Neural cell (in vitro differentiated cells): ENCODE results near the gene LHFPL2. TPM values are rescaled to one million over a fixed set of nuclear protein-coding genes. Genes with fewer than 3 reads are reported as not detected.

ENCODE experiments used
- H2AFZ ChIP-seq: fragments of 200-600, 300-800 bp; sonication (generic), shearing (Covaris generic); 2 replicates; pipeline ENCODE4 v1.6.0; 2014; ENCODE audit warnings: low read depth, mild to moderate bottlenecking, antibody characterized with exemption, low read length, moderate library complexity
- H3F3A ChIP-seq: fragments of 200-600 bp; shearing (Covaris generic); 2 replicates; pipeline ENCODE4 v1.6.1; 2016; ENCODE audit warnings: mild to moderate bottlenecking, moderate library complexity, mixed read lengths, antibody characterized with exemption, low read length; ENCODE audit not compliant: insufficient read depth, poor library complexity, severe bottlenecking
- H3K27ac ChIP-seq: fragments of 200-600, 300-800 bp; sonication (generic), shearing (Covaris generic); 2 replicates; pipeline ENCODE4 v1.5.1; 2014; ENCODE audit warnings: mild to moderate bottlenecking, low read length, moderate library complexity
- H3K27me3 ChIP-seq: fragments of 300-800, 200-600 bp; sonication (generic), shearing (Covaris generic); 2 replicates; pipeline ENCODE4 v1.6.0; 2014; ENCODE audit warnings: mild to moderate bottlenecking, low read depth, low read length, moderate library complexity; ENCODE audit not compliant: insufficient read depth
- H3K36me3 ChIP-seq: fragments of 300-800, 200-600 bp; sonication (generic), shearing (Covaris generic); 2 replicates; pipeline ENCODE4 v1.5.1; 2014; ENCODE audit warnings: mild to moderate bottlenecking, antibody characterized with exemption, low read length, moderate library complexity; ENCODE audit not compliant: insufficient read depth
- H3K4me2 ChIP-seq: fragments of 300-800, 200-600 bp; sonication (generic), shearing (Covaris generic); 2 replicates; pipeline ENCODE4 v1.6.0; 2014; ENCODE audit warnings: mild to moderate bottlenecking, low read length
- H3K4me3 ChIP-seq: fragments of 300-800, 200-600 bp; sonication (generic), shearing (Covaris generic); 2 replicates; pipeline ENCODE4 v1.5.1; 2014; ENCODE audit warnings: mild to moderate bottlenecking, low read length, moderate library complexity
- H3K79me2 ChIP-seq: fragments of 200-600 bp; shearing (Covaris generic); replicated peaks from 2 replicates; pipeline ENCODE4 v1.6.0; 2014; ENCODE audit warnings: mild to moderate bottlenecking, low read length, moderate library complexity; ENCODE audit not compliant: insufficient read depth
- H3K9ac ChIP-seq: fragments of 300-800, 200-600 bp; sonication (generic), shearing (Covaris generic); 2 replicates; pipeline ENCODE4 v1.6.1; 2016; ENCODE audit warnings: mild to moderate bottlenecking, low read length, mixed read lengths
- H3K9me2 ChIP-seq: fragments of 200-600 bp; shearing (Covaris generic); 2 replicates; pipeline ENCODE4 v1.6.1; 2016; ENCODE audit warnings: mild to moderate bottlenecking, low read length, mixed read lengths; ENCODE audit not compliant: insufficient read depth
- H3K9me3 ChIP-seq: fragments of 200-600, 300-800 bp; sonication (generic), shearing (Covaris generic); 2 replicates; pipeline ENCODE4 v1.6.1; 2016; ENCODE audit warnings: mild to moderate bottlenecking, mixed run types, low read length, moderate library complexity, mixed read lengths
- H4K20me1 ChIP-seq: fragments of 200-600 bp; shearing (Covaris generic); 2 replicates; pipeline ENCODE4 v1.6.1; 2016; ENCODE audit warnings: mild to moderate bottlenecking, mixed run types; ENCODE audit not compliant: insufficient read depth
- EP300 ChIP-seq: fragments of 450-650 bp; conservative IDR thresholded peaks from 2 replicates; pipeline ENCODE4 v1.6.1; 2014; ENCODE audit warnings: antibody characterized with exemption, mild to moderate bottlenecking, moderate library complexity; ENCODE audit not compliant: poor library complexity, severe bottlenecking
- EZH2 ChIP-seq: fragments of 200-600, 300-800 bp; shearing (Covaris generic), sonication (generic); IDR thresholded peaks from 2 replicates; pipeline ENCODE4 v1.6.1; 2014; ENCODE audit warnings: antibody characterized with exemption, low read length, borderline replicate concordance, mild to moderate bottlenecking; ENCODE audit not compliant: insufficient read depth, poor library complexity, severe bottlenecking
- MXI1 ChIP-seq: fragments of 450-650 bp; conservative IDR thresholded peaks from 2 replicates; pipeline ENCODE4 v1.6.1; 2014; ENCODE audit warnings: antibody characterized with exemption, mild to moderate bottlenecking; ENCODE audit not compliant: poor library complexity, severe bottlenecking
- POLR2AphosphoS5 ChIP-seq: IDR thresholded peaks from 2 replicates; pipeline ENCODE4 v1.6.1; 2012
- RAD21 ChIP-seq: fragments of 450-650 bp; conservative IDR thresholded peaks from 2 replicates; pipeline ENCODE4 v1.6.1; 2014; ENCODE audit warnings: antibody characterized with exemption, mild to moderate bottlenecking, moderate library complexity
- SMC3 ChIP-seq: fragments of 450-650 bp; conservative IDR thresholded peaks from 2 replicates; pipeline ENCODE4 v1.6.1; 2014; ENCODE audit warnings: antibody characterized with exemption, mild to moderate bottlenecking, moderate library complexity; ENCODE audit not compliant: poor library complexity
- TAF1 ChIP-seq: IDR thresholded peaks from 2 replicates; pipeline ENCODE4 v1.6.1; 2012; ENCODE audit warnings: low read depth
- polyA plus RNA-seq: library from polyadenylated mRNA; depleted of rRNA; stranded (reverse); fragments of >200 nt; gene quantifications from 2 replicates; pipeline ENCODE4 v1.2.3, GENCODE V29; 2014
- TF ChIP-seq, protein P1 (sequence below): fragments of 450-650 bp; IDR thresholded peaks from 2 replicates; pipeline ENCODE4 v1.5.1; 2014; ENCODE audit warnings: antibody characterized with exemption, mild to moderate bottlenecking, moderate library complexity; ENCODE audit not compliant: poor library complexity, severe bottlenecking
- TF ChIP-seq, protein P2 (sequence below): IDR thresholded peaks from 2 replicates; pipeline ENCODE4 v1.6.1; 2012; ENCODE audit warnings: borderline replicate concordance

The LHFPL2 gene
- polyA plus RNA-seq, 1 donor from 2014 or later = 1.6 TPM

DNA sequence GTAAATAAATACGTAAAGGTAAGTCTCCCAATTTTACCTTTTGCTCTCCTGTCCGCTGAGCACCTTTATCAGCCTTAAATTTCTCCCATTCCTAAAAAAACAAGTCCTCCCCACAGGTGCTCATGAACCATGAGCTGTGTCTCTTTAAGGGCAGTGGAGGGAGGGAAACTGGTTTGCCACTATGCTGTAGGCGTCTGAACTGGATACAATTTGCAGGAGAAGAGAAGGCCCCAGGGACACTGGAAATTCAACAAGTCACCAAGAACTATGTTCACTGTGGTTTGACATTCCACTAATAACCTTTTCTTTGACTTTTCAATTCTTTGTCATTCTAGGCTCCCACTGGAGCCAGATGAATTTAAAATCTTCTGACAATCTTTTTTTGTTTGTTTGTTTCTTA, 72.2 kb downstream of the LHFPL2 start:
- H3K27ac ChIP-seq = no peak overlapping the region
- H3F3A ChIP-seq = no peaks in the 10 kb centered on the region
- H3K9ac ChIP-seq = no peak overlapping the region
- no peaks in the 10 kb centered on the region for H3K9me3 ChIP-seq
- H3K4me2 ChIP-seq = no peak overlapping the region
- H3K4me3 ChIP-seq = no peak overlapping the region
- H2AFZ ChIP-seq = no peak overlapping the region
- H3K27me3 ChIP-seq = no peaks in the 10 kb centered on the region
- H3K9me2 ChIP-seq = no peaks in the 10 kb centered on the region
- TF ChIP-seq, protein P1, sequence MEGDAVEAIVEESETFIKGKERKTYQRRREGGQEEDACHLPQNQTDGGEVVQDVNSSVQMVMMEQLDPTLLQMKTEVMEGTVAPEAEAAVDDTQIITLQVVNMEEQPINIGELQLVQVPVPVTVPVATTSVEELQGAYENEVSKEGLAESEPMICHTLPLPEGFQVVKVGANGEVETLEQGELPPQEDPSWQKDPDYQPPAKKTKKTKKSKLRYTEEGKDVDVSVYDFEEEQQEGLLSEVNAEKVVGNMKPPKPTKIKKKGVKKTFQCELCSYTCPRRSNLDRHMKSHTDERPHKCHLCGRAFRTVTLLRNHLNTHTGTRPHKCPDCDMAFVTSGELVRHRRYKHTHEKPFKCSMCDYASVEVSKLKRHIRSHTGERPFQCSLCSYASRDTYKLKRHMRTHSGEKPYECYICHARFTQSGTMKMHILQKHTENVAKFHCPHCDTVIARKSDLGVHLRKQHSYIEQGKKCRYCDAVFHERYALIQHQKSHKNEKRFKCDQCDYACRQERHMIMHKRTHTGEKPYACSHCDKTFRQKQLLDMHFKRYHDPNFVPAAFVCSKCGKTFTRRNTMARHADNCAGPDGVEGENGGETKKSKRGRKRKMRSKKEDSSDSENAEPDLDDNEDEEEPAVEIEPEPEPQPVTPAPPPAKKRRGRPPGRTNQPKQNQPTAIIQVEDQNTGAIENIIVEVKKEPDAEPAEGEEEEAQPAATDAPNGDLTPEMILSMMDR = no peak
- TF ChIP-seq POLR2AphosphoS5 = no peak
- TF ChIP-seq EZH2 = no peak
- TF ChIP-seq MXI1 = no peak
- TF ChIP-seq TAF1 = no peak
- TF ChIP-seq, protein P2, sequence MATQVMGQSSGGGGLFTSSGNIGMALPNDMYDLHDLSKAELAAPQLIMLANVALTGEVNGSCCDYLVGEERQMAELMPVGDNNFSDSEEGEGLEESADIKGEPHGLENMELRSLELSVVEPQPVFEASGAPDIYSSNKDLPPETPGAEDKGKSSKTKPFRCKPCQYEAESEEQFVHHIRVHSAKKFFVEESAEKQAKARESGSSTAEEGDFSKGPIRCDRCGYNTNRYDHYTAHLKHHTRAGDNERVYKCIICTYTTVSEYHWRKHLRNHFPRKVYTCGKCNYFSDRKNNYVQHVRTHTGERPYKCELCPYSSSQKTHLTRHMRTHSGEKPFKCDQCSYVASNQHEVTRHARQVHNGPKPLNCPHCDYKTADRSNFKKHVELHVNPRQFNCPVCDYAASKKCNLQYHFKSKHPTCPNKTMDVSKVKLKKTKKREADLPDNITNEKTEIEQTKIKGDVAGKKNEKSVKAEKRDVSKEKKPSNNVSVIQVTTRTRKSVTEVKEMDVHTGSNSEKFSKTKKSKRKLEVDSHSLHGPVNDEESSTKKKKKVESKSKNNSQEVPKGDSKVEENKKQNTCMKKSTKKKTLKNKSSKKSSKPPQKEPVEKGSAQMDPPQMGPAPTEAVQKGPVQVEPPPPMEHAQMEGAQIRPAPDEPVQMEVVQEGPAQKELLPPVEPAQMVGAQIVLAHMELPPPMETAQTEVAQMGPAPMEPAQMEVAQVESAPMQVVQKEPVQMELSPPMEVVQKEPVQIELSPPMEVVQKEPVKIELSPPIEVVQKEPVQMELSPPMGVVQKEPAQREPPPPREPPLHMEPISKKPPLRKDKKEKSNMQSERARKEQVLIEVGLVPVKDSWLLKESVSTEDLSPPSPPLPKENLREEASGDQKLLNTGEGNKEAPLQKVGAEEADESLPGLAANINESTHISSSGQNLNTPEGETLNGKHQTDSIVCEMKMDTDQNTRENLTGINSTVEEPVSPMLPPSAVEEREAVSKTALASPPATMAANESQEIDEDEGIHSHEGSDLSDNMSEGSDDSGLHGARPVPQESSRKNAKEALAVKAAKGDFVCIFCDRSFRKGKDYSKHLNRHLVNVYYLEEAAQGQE = no peak
- no peak for TF ChIP-seq EP300
- no peaks in the 10 kb centered on the region for H3K79me2 ChIP-seq
- no peaks in the 10 kb centered on the region for H3K36me3 ChIP-seq
- no peaks in the 10 kb centered on the region for H4K20me1 ChIP-seq

DNA sequence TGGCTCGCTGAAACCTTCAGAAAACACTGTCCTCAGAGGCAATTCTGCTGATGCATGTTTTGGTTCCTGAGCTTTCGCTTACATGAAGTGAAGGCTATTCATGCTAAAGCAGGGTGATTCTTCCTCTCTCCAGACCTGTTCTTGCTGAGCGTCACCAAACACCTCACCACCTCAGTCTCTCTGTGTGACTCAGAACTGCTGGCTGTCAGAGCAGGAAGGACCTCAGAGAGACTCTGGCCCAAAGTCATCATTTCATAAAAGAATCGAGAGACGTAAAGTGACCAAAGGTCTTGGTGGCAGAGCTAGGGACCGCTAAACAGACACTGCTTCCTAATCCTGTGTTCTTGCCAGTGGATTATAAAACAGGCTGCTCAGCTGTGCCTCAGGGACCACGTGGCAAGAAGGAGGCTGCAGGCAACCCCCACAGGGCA, 73.8 kb downstream of the LHFPL2 start:
- H3K36me3 ChIP-seq = no peaks in the 10 kb centered on the region
- no peaks in the 10 kb centered on the region for H3K27me3 ChIP-seq
- no peak for TF ChIP-seq EZH2
- no peak for TF ChIP-seq SMC3
- no peak for TF ChIP-seq RAD21
- no peak for TF ChIP-seq TAF1
- TF ChIP-seq, protein P1 = no peak
- TF ChIP-seq EP300 = no peak
- no peak for TF ChIP-seq POLR2AphosphoS5
- TF ChIP-seq MXI1 = no peak
- TF ChIP-seq, protein P2 = no peak
- H4K20me1 ChIP-seq = no peaks in the 10 kb centered on the region
- H2AFZ ChIP-seq = no peak overlapping the region
- no peak overlapping the region for H3K27ac ChIP-seq
- H3K9me3 ChIP-seq = no peaks in the 10 kb centered on the region
- H3K9me2 ChIP-seq = no peaks in the 10 kb centered on the region
- H3K4me3 ChIP-seq = no peak overlapping the region
- no peaks in the 10 kb centered on the region for H3F3A ChIP-seq
- H3K79me2 ChIP-seq = no peaks in the 10 kb centered on the region
- no peak overlapping the region for H3K4me2 ChIP-seq
- no peak overlapping the region for H3K9ac ChIP-seq
